ENCODE data around the gene SMG6. TPM values are rescaled to one million over a fixed set of nuclear protein-coding genes. Genes with fewer than 3 reads are reported as not detected.

Gene SMG6
- total and polyA plus RNA-seq, 2 of the 13 experiments (the other 11 are each of a cell fraction or from before 2014, with no cell fraction given) = 4.6 to 14.6 TPM

- H3K4me3 ChIP-seq (replicated peaks in 1 of 3; ENCODE audit: insufficient read depth in 1 of 3, low read depth in 2 of 3, low read length in 3 of 3) = no peak overlapping the region
- H2AFZ ChIP-seq (ENCODE audit: low read length) = no peak overlapping the region
- no TSS peak for BruUV-seq (replicated peaks)
- no peaks in the 10 kb centered on the region for H3K36me3 ChIP-seq (replicated peaks in 1 of 2; ENCODE audit: control insufficient read depth in 1 of 2, insufficient read depth in 2 of 2, low read length in 2 of 2)
- CTCF ChIA-PET (ENCODE audit: low intra/inter-chr PET ratio, low total read pairs) = no interaction called here
- intact Hi-C loops (cut with micrococcal nuclease; ENCODE audit: unreplicated experiment) (loop anchor here (10.0 kb wide), 2 partner anchors 48 to 138 kb away; no protein-coding TSS in a partner anchor), in situ Hi-C loops (cut with HindIII; ENCODE audit: extremely low pct_ligation_motif_present, low pct_unique_long_range_greater_than_20kb) (no loop called here)
- no peak overlapping the region for H3K4me2 ChIP-seq (ENCODE audit: low read depth, low read length)
- ATAC-seq (no peak), FAIRE-seq (no peak), DNase-seq (ENCODE audit: low spot score) (no peak)
- peaks cover 14 to 70% of the 10 kb centered on the region in 2 experiments for H3K27me3 ChIP-seq (ENCODE audit: control insufficient read depth in 1 of 2, insufficient read depth in 2 of 2, low read length in 2 of 2)
- no peaks in the 10 kb centered on the region for H4K20me1 ChIP-seq (ENCODE audit: insufficient read depth, low read length)
- H3K27ac ChIP-seq (ENCODE audit: extremely low read length, insufficient read depth, low read length) = no peak overlapping the region
- TF ChIP-seq, protein P1, sequence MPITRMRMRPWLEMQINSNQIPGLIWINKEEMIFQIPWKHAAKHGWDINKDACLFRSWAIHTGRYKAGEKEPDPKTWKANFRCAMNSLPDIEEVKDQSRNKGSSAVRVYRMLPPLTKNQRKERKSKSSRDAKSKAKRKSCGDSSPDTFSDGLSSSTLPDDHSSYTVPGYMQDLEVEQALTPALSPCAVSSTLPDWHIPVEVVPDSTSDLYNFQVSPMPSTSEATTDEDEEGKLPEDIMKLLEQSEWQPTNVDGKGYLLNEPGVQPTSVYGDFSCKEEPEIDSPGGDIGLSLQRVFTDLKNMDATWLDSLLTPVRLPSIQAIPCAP (CRISPR knock-in tag; IDR thresholded peaks at IDR 0.05; ENCODE audit: low read depth) = no peak
- TF ChIP-seq POLR2A (IDR thresholded peaks at IDR 0.05; ENCODE audit: insufficient read depth in 1 of 2, low read depth in 2 of 2, low read length in 2 of 2) (no peak), RBM39 (IDR thresholded peaks at IDR 0.05; ENCODE audit: low read depth, low read length, poor library complexity, severe bottlenecking) (no peak), ZNF431 (CRISPR knock-in tag; IDR thresholded peaks at IDR 0.05; ENCODE audit: borderline replicate concordance, low read depth) (no peak), ZBTB39 (CRISPR knock-in tag; IDR thresholded peaks at IDR 0.05) (no peak), ZNF24 (IDR thresholded peaks at IDR 0.05) (no peak), MAZ (IDR thresholded peaks at IDR 0.05; ENCODE audit: borderline replicate concordance, low read depth, low read length) (no peak), MAZ (CRISPR knock-in tag; IDR thresholded peaks at IDR 0.05; ENCODE audit: low read depth) (no peak), ZNF224 (CRISPR knock-in tag; IDR thresholded peaks at IDR 0.05) (no peak), SP4 (CRISPR knock-in tag; IDR thresholded peaks at IDR 0.05) (no peak), PHF8 (CRISPR knock-in tag; IDR thresholded peaks at IDR 0.05) (no peak), RELA (CRISPR knock-in tag; IDR thresholded peaks at IDR 0.05) (no peak), ZC3H13 (CRISPR knock-in tag; IDR thresholded peaks at IDR 0.05) (no peak), JUNB (CRISPR knock-in tag; IDR thresholded peaks at IDR 0.05; ENCODE audit: borderline replicate concordance) (no peak), ADNP (CRISPR knock-in tag; IDR thresholded peaks at IDR 0.05) (no peak)
- TF ChIP-seq, protein P2, sequence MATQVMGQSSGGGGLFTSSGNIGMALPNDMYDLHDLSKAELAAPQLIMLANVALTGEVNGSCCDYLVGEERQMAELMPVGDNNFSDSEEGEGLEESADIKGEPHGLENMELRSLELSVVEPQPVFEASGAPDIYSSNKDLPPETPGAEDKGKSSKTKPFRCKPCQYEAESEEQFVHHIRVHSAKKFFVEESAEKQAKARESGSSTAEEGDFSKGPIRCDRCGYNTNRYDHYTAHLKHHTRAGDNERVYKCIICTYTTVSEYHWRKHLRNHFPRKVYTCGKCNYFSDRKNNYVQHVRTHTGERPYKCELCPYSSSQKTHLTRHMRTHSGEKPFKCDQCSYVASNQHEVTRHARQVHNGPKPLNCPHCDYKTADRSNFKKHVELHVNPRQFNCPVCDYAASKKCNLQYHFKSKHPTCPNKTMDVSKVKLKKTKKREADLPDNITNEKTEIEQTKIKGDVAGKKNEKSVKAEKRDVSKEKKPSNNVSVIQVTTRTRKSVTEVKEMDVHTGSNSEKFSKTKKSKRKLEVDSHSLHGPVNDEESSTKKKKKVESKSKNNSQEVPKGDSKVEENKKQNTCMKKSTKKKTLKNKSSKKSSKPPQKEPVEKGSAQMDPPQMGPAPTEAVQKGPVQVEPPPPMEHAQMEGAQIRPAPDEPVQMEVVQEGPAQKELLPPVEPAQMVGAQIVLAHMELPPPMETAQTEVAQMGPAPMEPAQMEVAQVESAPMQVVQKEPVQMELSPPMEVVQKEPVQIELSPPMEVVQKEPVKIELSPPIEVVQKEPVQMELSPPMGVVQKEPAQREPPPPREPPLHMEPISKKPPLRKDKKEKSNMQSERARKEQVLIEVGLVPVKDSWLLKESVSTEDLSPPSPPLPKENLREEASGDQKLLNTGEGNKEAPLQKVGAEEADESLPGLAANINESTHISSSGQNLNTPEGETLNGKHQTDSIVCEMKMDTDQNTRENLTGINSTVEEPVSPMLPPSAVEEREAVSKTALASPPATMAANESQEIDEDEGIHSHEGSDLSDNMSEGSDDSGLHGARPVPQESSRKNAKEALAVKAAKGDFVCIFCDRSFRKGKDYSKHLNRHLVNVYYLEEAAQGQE (IDR thresholded peaks at IDR 0.05; ENCODE audit: borderline replicate concordance in 1 of 2, low read depth in 1 of 2, low read length in 2 of 2) = no peak
- POLR2A ChIA-PET = no interaction called here
- no peaks in the 10 kb centered on the region for H3K79me2 ChIP-seq (ENCODE audit: insufficient read depth, low read length)
- WGBS (ENCODE audit: low lambda C conversion rate) = 57% methylated on average over 11 of the region's 15 CpGs
- peaks cover 17% of the 10 kb centered on the region; the same call in 1 of the 2 replicates for H3K4me1 ChIP-seq (ENCODE audit: insufficient read depth, low read length)
- H3K9me3 ChIP-seq (ENCODE audit: low read length) = no peaks in the 10 kb centered on the region
- no peak overlapping the region for H3K9ac ChIP-seq (ENCODE audit: insufficient read depth, low read depth, low read length)
Observed at GRCh38 chr17:2022647-2023240, 280.8 kb downstream of the SMG6 start.

Data from HepG2 (cell line).